Stomach (tissue), 9 donors: ENCODE data around the gene EVC. TPM values are rescaled to one million over a fixed set of nuclear protein-coding genes. Genes with fewer than 3 reads are reported as not detected.
"Not testable (repeated sequence)": the region's sequence is repeated elsewhere in the genome, so short reads cannot be mapped to it uniquely, and the experiment has no call there.

Experiments
- DNase-seq, 2 donors: peaks; one replicate each; pipeline versions ENCODE4 v3.0.0 to v3.0.0-alpha.2; 2013 to 2019
- H3K27ac ChIP-seq, 5 donors: fragments of 200-600 bp in 4 of 5; sonication (generic) in 4 of 5; one replicate each; pipeline ENCODE4 v1.5.1; 2013 to 2019; ENCODE audit warnings: mild to moderate bottlenecking in 1 of 5, moderate library complexity in 1 of 5
- H3K27me3 ChIP-seq, 3 donors: fragments of 200-600 bp; sonication (generic); one replicate each; pipeline ENCODE4 v1.5.1; 2017 to 2019; ENCODE audit warnings: mixed run types in 1 of 3
- H3K36me3 ChIP-seq, 4 donors: fragments of 200-600 bp; sonication (generic); 1 replicate in 3 of 4; 2 replicates in 1 of 4; pipeline ENCODE4 v1.5.1; 2016 to 2019
- H3K4me1 ChIP-seq, 4 donors: fragments of 200-600 bp; sonication (generic); one replicate each; pipeline ENCODE4 v1.5.1; 2016 to 2019
- H3K4me3 ChIP-seq, 4 donors: fragments of 200-600 bp; sonication (generic) in 3 of 4; one replicate each; pipeline ENCODE4 v1.5.1; 2016 to 2019; ENCODE audit warnings: mild to moderate bottlenecking in 1 of 4
- H3K9me3 ChIP-seq, 4 donors: fragments of 200-600 bp; sonication (generic); one replicate each; pipeline ENCODE4 v1.5.1; 2016 to 2019
- CTCF ChIP-seq, 7 experiments: fragments of 450-650 bp in 4 of 7; fragments of 200-600 bp in 3 of 7; sonication (generic) in 3 of 7; IDR thresholded peaks; one replicate each; pipeline ENCODE4 v1.5.1; 2016 to 2019; ENCODE audit warnings: antibody characterized with exemption in 7 of 7, control low read depth in 2 of 7, mild to moderate bottlenecking in 1 of 7
- EP300 ChIP-seq: sonication (generic); formaldehyde crosslinking; IDR thresholded peaks from one replicate; pipeline ENCODE4 v1.6.1; 2017; ENCODE audit warnings: antibody characterized with exemption
- POLR2A ChIP-seq, 4 donors: fragments of 450-650 bp; IDR thresholded peaks; one replicate each; pipeline ENCODE4 v1.6.1; 2016; ENCODE audit warnings: antibody characterized with exemption in 4 of 4, control low read depth in 2 of 4, mild to moderate bottlenecking in 1 of 4, moderate library complexity in 1 of 4
- POLR2AphosphoS5 ChIP-seq, 3 donors: sonication (generic); formaldehyde crosslinking; IDR thresholded peaks; one replicate each; pipeline ENCODE4 v1.6.1; 2016; ENCODE audit warnings: antibody characterized with exemption in 3 of 3
- WGBS, 5 donors: extraction: QIAGEN DNeasy Blood & Tissue Kit in 3 of 5; methylation state at CpG; one replicate each; pipeline versions ENCODE4 v1.1.5 to v1.1.7; 2013 to 2018; 5-methylcytosine and 5-hydroxymethylcytosine counted together
- intact Hi-C: fragments of 100-400 bp; cut with DNase I; formaldehyde crosslinking; loops from one replicate; pipeline ENCODE4 v1.15.1; 2023; ENCODE audit warnings: low total_unique reads
- polyA plus RNA-seq, 3 donors: library from polyadenylated mRNA; stranded (reverse); fragments of 200-250 nt; gene quantifications; one replicate each; pipeline ENCODE4 v1.2.3, GENCODE V29; 2013
- total RNA-seq, 5 donors: library from RNA; depleted of rRNA; stranded (reverse); fragments of >200 nt; gene quantifications; one replicate each; pipeline versions ENCODE4 v1.1.0 to v1.2.3, GENCODE V29; 2014 to 2016
- donor health status: healthy with polysubstance abuse.
- donor health status: Bipolar disorder and iron deficiency.
- donor health status: healthy.

Gene EVC
- total and polyA plus RNA-seq, 8 donors, result 1.5 to 346 (median 12.5) TPM

GRCh38 chr4:5808081-5808741 lies 97.2 kb downstream of the EVC start:
- intact Hi-C loops, result loop anchor here (10.0 kb wide), 1 partner anchor 813 kb away; no protein-coding TSS in a partner anchor
- DNase-seq, result peak in 1 of 2 donors; percentile 38
- no peaks in the 10 kb centered on the region for H3K27me3 ChIP-seq
- WGBS, 5 donors, result 67 to 81% (median 77%) methylated on average over 9 to 10 of the region's 10 CpGs
- no peak overlapping the region for H3K27ac ChIP-seq
- no peaks in the 10 kb centered on the region for H3K9me3 ChIP-seq
- no peak overlapping the region for H3K4me3 ChIP-seq
- peaks cover 9 to 95% (median 73%) of the 10 kb centered on the region in 4 donors for H3K36me3 ChIP-seq
- H3K4me1 ChIP-seq, result no peaks in the 10 kb centered on the region
- TF ChIP-seq EP300 (no peak), CTCF (IDR thresholded peaks at IDR 0.05) (no peak), POLR2A (IDR thresholded peaks at IDR 0.05) (no peak), POLR2AphosphoS5 (IDR thresholded peaks at IDR 0.05) (no peak)

- Histone ChIP-seq H3K4me3 (no peak overlapping the region), H3K27me3 (no peaks in the 10 kb centered on the region), H3K9me3 (no peaks in the 10 kb centered on the region), H3K27ac (no peak overlapping the region), H3K36me3 (peaks cover 9 to 95% (median 74%) of the 10 kb centered on the region in 4 donors), H3K4me1 (no peaks in the 10 kb centered on the region)
- no peak for DNase-seq
- WGBS, 5 donors, result 83 to 90% (median 86%) methylated on average over 12 of the region's 12 CpGs
- intact Hi-C loops, result loop anchor here (10.0 kb wide), 1 partner anchor 814 kb away; no protein-coding TSS in a partner anchor
- TF ChIP-seq POLR2A (IDR thresholded peaks at IDR 0.05) (no peak), CTCF (IDR thresholded peaks at IDR 0.05) (no peak), POLR2AphosphoS5 (IDR thresholded peaks at IDR 0.05) (no peak), EP300 (no peak)
Measured at GRCh38 chr4:5809216-5809776, 98.3 kb downstream of the EVC start.

GRCh38 chr4:5810151-5810550 lies 99.2 kb downstream of the EVC start:
- TF ChIP-seq POLR2AphosphoS5 (IDR thresholded peaks at IDR 0.05) (no peak), EP300 (no peak), CTCF (IDR thresholded peaks at IDR 0.05) (no peak), POLR2A (IDR thresholded peaks at IDR 0.05) (no peak)
- WGBS, 5 donors, result 94 to 97% (median 95%) methylated on average over 2 to 3 of the region's 3 CpGs
- no peaks in the 10 kb centered on the region for H3K9me3 ChIP-seq
- no peak for DNase-seq
- no peak overlapping the region for H3K27ac ChIP-seq
- H3K36me3 ChIP-seq, result peaks cover 8 to 93% (median 70%) of the 10 kb centered on the region in 4 donors
- H3K4me1 ChIP-seq, result no peaks in the 10 kb centered on the region
- no peaks in the 10 kb centered on the region for H3K27me3 ChIP-seq
- intact Hi-C loops, result no loop called here
- H3K4me3 ChIP-seq, result no peak overlapping the region

- H3K36me3 ChIP-seq, result peaks cover 5 to 86% (median 65%) of the 10 kb centered on the region in 4 donors
- H3K9me3 ChIP-seq, result no peaks in the 10 kb centered on the region
- TF ChIP-seq POLR2AphosphoS5 (IDR thresholded peaks at IDR 0.05) (no peak), EP300 (no peak), POLR2A (IDR thresholded peaks at IDR 0.05) (no peak), CTCF (IDR thresholded peaks at IDR 0.05) (no peak)
- WGBS, 5 donors, result 75 to 85% (median 84%) methylated on average over 10 to 12 of the region's 12 CpGs
- no peak overlapping the region for H3K4me3 ChIP-seq
- no peaks in the 10 kb centered on the region for H3K27me3 ChIP-seq
- H3K4me1 ChIP-seq, result no peaks in the 10 kb centered on the region
- intact Hi-C loops, result no loop called here
- no peak overlapping the region for H3K27ac ChIP-seq
- no peak for DNase-seq
Measured at GRCh38 chr4:5810770-5811430, 99.9 kb downstream of the EVC start.

GRCh38 chr4:5812057-5812456 lies 101.1 kb downstream of the EVC start:
- H3K36me3 ChIP-seq, result peaks cover 5 to 79% (median 60%) of the 10 kb centered on the region in 4 donors
- DNase-seq, H3K4me3 ChIP-seq, H3K9me3 ChIP-seq, H3K27me3 ChIP-seq, H3K4me1 ChIP-seq, intact Hi-C loops: not testable (repeated sequence)
- H3K27ac ChIP-seq, result peak overlapping the region in 1 of 5 donors; percentile 45
- 86 to 95% (median 89%) methylated on average over 5 of the region's 5 CpGs for WGBS, 5 donors
